Measurements from ENCODE around the gene EIF4G3. TPM values are rescaled to one million over a fixed set of nuclear protein-coding genes. Genes with fewer than 3 reads are reported as not detected.
A peak's percentile ranks its signal among the peaks of the same experiment; 100 is the strongest.

EIF4G3 gene
- total and polyA plus RNA-seq, 7 donors: 11.3 to 58.1 (median 39.5) TPM

DNA sequence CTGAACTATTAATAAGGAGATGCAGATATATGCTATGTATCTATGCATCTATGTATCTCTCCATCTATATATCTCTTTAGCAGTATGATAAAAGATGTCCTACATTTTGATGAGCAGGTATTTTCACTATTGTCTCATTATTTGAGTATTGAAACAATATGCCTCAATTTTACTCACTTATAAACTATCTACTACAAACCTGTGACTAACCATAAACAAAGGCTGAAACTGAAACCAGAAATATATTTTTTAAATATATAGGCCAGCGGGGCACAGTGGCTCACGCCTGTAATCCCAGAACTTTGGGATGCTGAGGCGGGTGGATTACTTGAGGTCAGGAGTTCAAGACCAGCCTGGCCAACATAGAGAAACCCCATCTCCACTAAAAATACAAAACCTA lies 22.0 kb downstream of the EIF4G3 start:
- ATAC-seq: no peak
- Histone ChIP-seq H3K9me3 (no peaks in the 10 kb centered on the region), H3K36me3 (ENCODE audit: insufficient read depth in 1 of 2, low read depth in 1 of 2) (peaks cover 0 to 4% of the 10 kb centered on the region in 2 donors), H3K27me3 (ENCODE audit: insufficient read depth in 3 of 3, low read length in 2 of 3) (no peaks in the 10 kb centered on the region), H3K4me3 (no peak overlapping the region), H3K4me1 (peaks cover 32% of the 10 kb centered on the region), H3K27ac (no peak overlapping the region)
- WGBS, 3 donors: 76 to 94% (median 86%) methylated on average over 3 of the region's 3 CpGs
- no peak for DNase-seq
- TF ChIP-seq, protein P1, sequence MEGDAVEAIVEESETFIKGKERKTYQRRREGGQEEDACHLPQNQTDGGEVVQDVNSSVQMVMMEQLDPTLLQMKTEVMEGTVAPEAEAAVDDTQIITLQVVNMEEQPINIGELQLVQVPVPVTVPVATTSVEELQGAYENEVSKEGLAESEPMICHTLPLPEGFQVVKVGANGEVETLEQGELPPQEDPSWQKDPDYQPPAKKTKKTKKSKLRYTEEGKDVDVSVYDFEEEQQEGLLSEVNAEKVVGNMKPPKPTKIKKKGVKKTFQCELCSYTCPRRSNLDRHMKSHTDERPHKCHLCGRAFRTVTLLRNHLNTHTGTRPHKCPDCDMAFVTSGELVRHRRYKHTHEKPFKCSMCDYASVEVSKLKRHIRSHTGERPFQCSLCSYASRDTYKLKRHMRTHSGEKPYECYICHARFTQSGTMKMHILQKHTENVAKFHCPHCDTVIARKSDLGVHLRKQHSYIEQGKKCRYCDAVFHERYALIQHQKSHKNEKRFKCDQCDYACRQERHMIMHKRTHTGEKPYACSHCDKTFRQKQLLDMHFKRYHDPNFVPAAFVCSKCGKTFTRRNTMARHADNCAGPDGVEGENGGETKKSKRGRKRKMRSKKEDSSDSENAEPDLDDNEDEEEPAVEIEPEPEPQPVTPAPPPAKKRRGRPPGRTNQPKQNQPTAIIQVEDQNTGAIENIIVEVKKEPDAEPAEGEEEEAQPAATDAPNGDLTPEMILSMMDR (IDR thresholded peaks at IDR 0.05): no peak
- intact Hi-C loops (cut with DNase I): no loop called here

GRCh38 chr1:21153388-21153787 lies 23.3 kb downstream of the EIF4G3 start:
- DNase-seq: no peak
- no peak for ATAC-seq
- peaks cover 0 to 4% of the 10 kb centered on the region in 2 donors for H3K36me3 ChIP-seq (ENCODE audit: insufficient read depth in 1 of 2, low read depth in 1 of 2)
- TF ChIP-seq, protein P1 (IDR thresholded peaks at IDR 0.05): no peak
- peak overlapping the region; percentile 48 for H3K27ac ChIP-seq
- intact Hi-C loops (cut with DNase I): no loop called here
- peaks cover 40% of the 10 kb centered on the region for H3K4me1 ChIP-seq
- H3K27me3 ChIP-seq (ENCODE audit: insufficient read depth in 3 of 3, low read length in 2 of 3): no peaks in the 10 kb centered on the region
- no peaks in the 10 kb centered on the region for H3K9me3 ChIP-seq
- WGBS, 3 donors: 71 to 90% (median 73%) methylated on average over 6 of the region's 6 CpGs
- no peak overlapping the region for H3K4me3 ChIP-seq

- TF ChIP-seq, protein P1 (IDR thresholded peaks at IDR 0.05): no peak
- 31 to 41% (median 34%) methylated on average over 4 of the region's 4 CpGs for WGBS, 3 donors
- ATAC-seq: peak; percentile 68 to 77 (median 71)
Measured at GRCh38 chr1:21152423-21153100, 24.1 kb downstream of the EIF4G3 start.

GRCh38 chr1:21149855-21150432 lies 26.8 kb downstream of the EIF4G3 start:
- Histone ChIP-seq H3K27me3 (ENCODE audit: insufficient read depth in 3 of 3, low read length in 2 of 3) (no peaks in the 10 kb centered on the region), H3K36me3 (ENCODE audit: insufficient read depth in 1 of 2, low read depth in 1 of 2) (peaks cover 0 to 10% of the 10 kb centered on the region in 2 donors), H3K4me1 (peaks cover 35% of the 10 kb centered on the region), H3K9me3 (no peaks in the 10 kb centered on the region), H3K27ac (peak overlapping the region; percentile 60), H3K4me3 (no peak overlapping the region)
- peak in 2 of 4 donors; percentile 60 to 65 for ATAC-seq
- intact Hi-C loops (cut with DNase I): no loop called here
- TF ChIP-seq, protein P1 (IDR thresholded peaks at IDR 0.05): no peak
- 44 to 50% (median 48%) methylated on average over 3 of the region's 3 CpGs for WGBS, 3 donors
- DNase-seq: no peak

More at GRCh38 chr1:21152423-21153100, 24.1 kb downstream of the EIF4G3 start:
- H3K27me3 ChIP-seq (ENCODE audit: insufficient read depth in 3 of 3, low read length in 2 of 3): no peaks in the 10 kb centered on the region
- peak in 1 of 2 donors; percentile 20 for DNase-seq
- H3K27ac ChIP-seq: peak overlapping the region; percentile 48
- H3K4me1 ChIP-seq: peaks cover 37% of the 10 kb centered on the region
- intact Hi-C loops (cut with DNase I): no loop called here
- H3K36me3 ChIP-seq (ENCODE audit: insufficient read depth in 1 of 2, low read depth in 1 of 2): peaks cover 0 to 10% of the 10 kb centered on the region in 2 donors
- no peaks in the 10 kb centered on the region for H3K9me3 ChIP-seq
- no peak overlapping the region for H3K4me3 ChIP-seq
